LHCN-M2 (cell line): ENCODE data around the gene DBX2. TPM values are rescaled to one million over a fixed set of nuclear protein-coding genes. Genes with fewer than 3 reads are reported as not detected.
"Not testable (repeated sequence)": the region's sequence is repeated elsewhere in the genome, so short reads cannot be mapped to it uniquely, and the experiment has no call there.

Experiments used
- DNase-seq: peaks from one replicate; pipeline ENCODE4 v3.0.0-alpha.2; 2012; ENCODE audit warnings: low read depth
- total RNA-seq: library from RNA; depleted of rRNA; stranded (reverse); fragments of >200 nt; gene quantifications from 2 replicates; pipeline ENCODE4 v1.2.3, GENCODE V29; 2014; rRNA removed

DBX2 gene
- total RNA-seq, 1 experiment from 2014 or later, result not detected

DNA sequence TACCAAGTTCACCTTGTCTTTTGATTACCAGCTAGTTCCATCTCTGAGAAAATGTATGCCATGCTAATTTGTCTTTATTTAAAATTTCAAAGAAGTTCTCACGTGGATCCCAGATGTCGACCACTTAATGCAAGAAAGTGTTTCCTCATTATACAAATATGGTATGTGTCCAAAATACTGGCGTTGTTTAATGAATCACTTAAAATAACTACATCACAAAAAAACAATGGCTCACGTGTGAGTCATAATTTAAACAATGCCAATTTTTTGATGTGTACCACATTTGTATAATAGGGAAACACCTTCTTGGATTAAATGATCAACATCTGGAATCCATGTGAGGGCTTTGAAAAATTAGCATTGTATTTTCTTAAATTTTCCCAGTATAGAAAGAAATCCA, 40.8 kb downstream of the DBX2 start:
- peak; percentile 26 for DNase-seq

DNA sequence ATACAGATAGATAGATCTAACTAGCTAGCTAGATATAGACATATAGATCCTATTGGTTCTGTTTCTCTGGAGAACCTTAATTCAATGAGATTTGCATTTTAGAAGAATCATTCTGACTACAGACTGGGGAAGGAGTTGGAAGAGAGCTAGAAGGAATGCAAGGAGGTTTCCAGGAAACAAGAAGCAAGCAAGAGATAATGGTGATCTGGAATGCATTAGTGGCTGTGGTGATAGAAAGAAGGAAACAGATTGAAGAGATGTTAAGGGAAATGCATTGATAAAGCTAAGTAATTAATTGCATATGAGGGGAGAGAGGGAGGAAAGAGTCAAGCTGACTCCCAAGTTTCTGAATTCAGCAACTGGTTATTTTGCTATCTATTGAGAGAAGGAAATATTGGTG, 42.7 kb downstream of the DBX2 start:
- no peak for DNase-seq

DNA sequence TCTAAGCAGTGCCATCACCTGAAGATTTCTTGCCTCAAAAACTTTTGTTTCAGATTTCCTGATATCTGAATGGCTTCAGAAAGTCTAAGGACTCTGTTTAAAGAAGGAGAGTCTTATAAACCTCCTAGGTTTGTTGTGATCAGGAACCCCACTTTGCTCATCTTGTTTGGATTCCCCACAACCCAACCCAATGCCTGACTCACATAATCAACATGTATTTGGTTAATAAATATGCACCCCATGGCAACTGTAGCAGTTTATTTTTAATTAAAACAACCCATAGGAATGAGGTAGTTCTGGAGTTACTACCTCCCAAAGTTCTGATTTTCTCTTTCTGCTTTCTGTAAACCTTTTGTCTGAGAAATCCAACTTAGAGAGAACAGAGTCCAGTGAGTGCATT, 51.5 kb downstream of the DBX2 start:
- DNase-seq, result no peak

DNA sequence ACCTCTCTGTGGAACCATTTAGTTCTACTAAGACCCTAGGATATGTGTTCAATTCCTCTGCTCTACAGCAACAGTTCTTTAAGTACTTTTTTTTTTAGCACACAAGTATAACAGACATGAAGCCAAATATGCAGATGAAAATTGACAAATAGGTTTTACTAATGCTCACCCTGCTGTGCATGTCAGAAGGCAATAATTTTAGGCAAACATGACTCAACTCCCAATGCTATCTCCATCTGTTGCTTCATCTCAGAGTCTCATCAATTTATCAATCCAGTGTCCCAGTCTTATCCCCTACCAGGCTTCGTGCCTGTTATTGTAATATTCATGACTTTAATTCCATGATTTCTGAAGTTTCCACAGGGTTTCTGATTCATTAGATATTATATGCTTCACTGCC, 57.7 kb downstream of the DBX2 start:
- DNase-seq, result no peak

DNA sequence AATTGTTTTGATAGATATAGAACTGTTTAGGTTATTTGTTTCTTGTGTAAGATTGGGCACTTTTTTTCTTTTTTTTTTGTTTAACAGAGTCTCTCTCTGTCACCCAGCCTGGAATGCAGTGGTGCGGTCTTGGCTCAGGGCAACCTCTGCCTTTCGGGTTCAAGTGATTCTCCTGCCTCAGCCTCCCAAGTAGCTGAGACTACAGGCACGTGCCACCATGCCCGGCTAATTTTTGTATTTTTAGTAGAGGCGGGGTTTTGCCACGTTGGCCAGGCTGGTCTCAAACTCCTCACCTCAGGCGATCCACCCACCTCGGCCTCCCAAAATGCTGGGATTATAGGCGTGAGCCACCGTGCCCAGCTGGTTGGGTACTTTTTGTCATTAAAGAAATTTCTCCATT, 66.0 kb downstream of the DBX2 start:
- DNase-seq, result not testable (repeated sequence)

DNA sequence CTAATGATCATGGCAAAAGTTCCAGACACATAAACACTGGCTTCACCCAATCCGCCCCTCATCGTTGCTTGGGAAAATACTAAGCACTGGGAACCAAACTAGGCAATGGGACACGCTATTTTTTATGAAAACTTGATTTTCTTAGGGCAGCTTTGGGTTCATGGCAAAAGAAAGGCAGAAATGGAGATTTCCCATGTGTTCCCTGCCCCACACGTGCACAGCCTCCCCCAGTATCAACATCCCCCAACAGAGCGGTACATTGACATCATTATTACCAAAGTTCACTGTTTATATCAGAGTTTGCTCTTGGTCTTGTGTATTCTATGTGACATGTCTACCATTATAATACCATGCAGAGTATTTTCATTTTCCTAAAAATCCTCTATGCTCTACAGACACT, 71.0 kb downstream of the DBX2 start:
- no peak for DNase-seq

DNA sequence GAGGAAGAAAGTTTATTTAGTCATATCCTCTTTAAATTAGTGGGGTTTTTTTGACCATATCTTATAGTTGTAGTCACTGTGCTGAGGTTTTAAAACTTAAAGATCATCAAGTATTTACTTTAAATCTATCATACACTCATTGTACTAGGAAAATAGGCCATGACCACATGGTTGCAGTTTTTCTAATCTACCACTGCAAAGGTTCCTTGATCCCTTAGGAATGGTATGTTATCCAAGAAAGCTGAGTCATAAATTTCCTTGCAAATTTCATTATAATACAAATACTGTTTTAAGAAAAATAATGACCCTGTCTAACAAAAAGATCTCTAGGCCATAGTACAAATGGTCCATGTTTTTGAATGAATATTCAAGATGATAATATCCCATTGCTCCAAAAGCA, 74.7 kb downstream of the DBX2 start:
- no peak for DNase-seq

DNA sequence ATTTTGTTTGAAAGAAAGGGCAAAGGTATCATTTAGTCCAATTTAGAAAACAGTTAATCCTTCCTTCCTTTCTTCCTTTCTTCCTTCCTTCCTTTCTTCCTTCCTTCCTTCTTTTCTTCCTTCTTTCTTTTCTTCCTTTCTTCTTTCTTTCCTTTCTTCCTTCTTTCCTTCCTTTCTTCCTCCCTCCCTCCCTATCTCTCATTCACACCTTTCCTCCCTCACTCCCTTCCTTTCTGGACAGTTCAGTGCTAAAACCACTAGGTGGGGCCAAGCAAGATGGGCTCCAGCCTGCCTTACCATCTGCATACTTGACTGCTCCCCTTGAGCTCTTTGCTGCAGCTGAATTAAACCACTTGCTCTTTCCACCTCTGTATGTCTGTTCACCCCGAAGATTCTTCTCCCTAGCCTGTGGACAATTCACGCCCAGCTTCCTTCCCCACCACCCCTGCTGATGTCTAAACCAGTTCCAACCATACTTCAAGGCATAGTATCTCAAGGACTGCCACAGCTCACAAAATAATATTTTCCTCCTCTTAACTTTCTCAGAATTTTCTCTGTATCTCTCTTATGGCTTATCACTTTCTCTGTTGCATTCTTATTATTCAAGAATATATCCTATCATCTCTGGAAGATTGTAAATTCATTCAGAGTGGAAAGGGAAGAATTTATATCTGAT, 78.0 kb downstream of the DBX2 start:
- peak; percentile 2 for DNase-seq

DNA sequence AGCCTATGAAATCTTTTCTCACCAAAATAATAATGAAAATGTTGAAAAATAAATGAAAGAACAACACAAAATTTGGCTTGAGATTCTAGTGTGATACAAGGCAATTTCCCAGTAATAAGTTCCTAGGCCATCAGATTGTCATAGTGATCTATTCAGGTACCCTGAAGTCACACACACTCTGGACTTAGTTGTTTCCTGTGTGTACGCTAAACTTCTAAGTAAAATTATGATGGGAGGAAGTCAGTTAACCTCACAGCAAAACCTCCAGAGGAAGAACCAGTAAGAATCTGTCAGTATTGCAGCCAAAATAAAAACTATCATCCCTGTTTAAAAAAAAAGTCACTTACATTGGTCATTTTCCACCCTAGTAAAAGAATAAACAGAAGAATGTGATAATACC, 81.9 kb downstream of the DBX2 start:
- no peak for DNase-seq

Other genes with a start within 250 kb of the DBX2 start
- gene NELL2, start 174.8 kb downstream of the DBX2 start, total RNA-seq, result not detected in 2 replicates
- 49.4 and 50.0 TPM in 2 replicates for gene ANO6, start 165.0 kb upstream of the DBX2 start, total RNA-seq